Breast epithelium (tissue), 3 donors: ENCODE results near the gene SLC39A11.

Source experiments
- CTCF ChIP-seq, 3 donors: fragments of 450-650 bp; IDR thresholded peaks; one replicate each; pipeline ENCODE4 v1.5.1; 2016 to 2017; ENCODE audit warnings: antibody characterized with exemption in 3 of 3, mild to moderate bottlenecking in 3 of 3, moderate library complexity in 3 of 3
- POLR2A ChIP-seq: fragments of 450-650 bp; IDR thresholded peaks from one replicate; pipeline ENCODE4 v1.6.1; 2016; ENCODE audit warnings: antibody characterized with exemption, mild to moderate bottlenecking, moderate library complexity

GRCh38 chr17:72955391-72956140 lies 136.9 kb downstream of the SLC39A11 start:
- TF ChIP-seq CTCF (IDR thresholded peaks at IDR 0.05): no peak
- TF ChIP-seq POLR2A: no peak
